Lower lobe of right lung (tissue), 2 donors: ENCODE results near the gene MSN. TPM values are rescaled to one million over a fixed set of nuclear protein-coding genes. Genes with fewer than 3 reads are reported as not detected.

Source experiments
- ATAC-seq, 2 donors: fragments of 200-7000 bp; cut with Tn5 transposase; one replicate each; pipeline ENCODE4 v1.9.1; 2020 to 2022; ENCODE audit warnings: mild to moderate bottlenecking in 2 of 2, moderate library complexity in 2 of 2
- DNase-seq: peaks from one replicate; pipeline ENCODE4 v3.0.0-alpha.2; 2020
- H3K27ac ChIP-seq: fragments of 200-600 bp; one replicate; pipeline ENCODE4 v1.8.0; 2022
- H3K27me3 ChIP-seq: fragments of 200-600 bp; one replicate; pipeline ENCODE4 v1.8.0; 2022; ENCODE audit warnings: low read depth
- H3K36me3 ChIP-seq: fragments of 200-600 bp; one replicate; pipeline ENCODE4 v1.8.0; 2022; ENCODE audit warnings: mild to moderate bottlenecking
- H3K4me1 ChIP-seq: fragments of 200-600 bp; one replicate; pipeline ENCODE4 v1.8.0; 2022
- H3K4me3 ChIP-seq: fragments of 200-600 bp; one replicate; pipeline ENCODE4 v1.8.0; 2022; ENCODE audit warnings: mild to moderate bottlenecking
- H3K9me3 ChIP-seq: fragments of 200-600 bp; one replicate; pipeline ENCODE4 v1.8.0; 2022
- intact Hi-C: fragments of 100-400 bp; cut with DNase I; formaldehyde crosslinking; loops from one replicate; pipeline ENCODE4 v1.11.0; 2022
- total RNA-seq: library from RNA; stranded (reverse); fragmentation: NEBNext Ultra II Directional; extraction: Animal tissue kit (Norgen Biotek cat#: 25700); gene quantifications from one replicate; pipeline ENCODE4 v1.2.1, GENCODE V29; 2021
- TF ChIP-seq, protein P1 (sequence below): fragments of 200-600 bp; IDR thresholded peaks from one replicate; pipeline ENCODE4 v1.8.0; 2022; ENCODE audit warnings: antibody characterized with exemption, mild to moderate bottlenecking
- donor health status: DM: no; HTN: yes; CAD: no; lungs with severe emphysema.

MSN gene
- total RNA-seq, 1 donor from 2014 or later: 419 TPM

DNA sequence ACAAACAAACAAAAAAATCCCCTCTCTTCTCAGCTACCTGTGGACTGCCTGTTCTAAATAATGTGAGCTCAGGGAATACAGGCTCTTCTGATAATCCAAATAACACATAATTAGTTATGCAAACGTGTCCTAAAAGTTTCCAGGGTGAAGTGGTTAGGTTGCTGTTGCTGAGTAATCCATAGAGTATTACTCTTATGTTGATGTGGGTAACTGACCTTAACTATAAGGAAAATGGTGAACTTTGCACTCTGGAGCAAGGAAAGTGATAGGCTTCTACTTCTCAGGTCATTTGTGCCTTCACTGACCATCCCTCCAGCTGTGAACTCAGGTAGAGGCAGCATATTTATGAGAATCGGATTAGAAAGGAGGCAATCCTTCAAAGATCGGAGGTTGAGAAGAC lies 19.9 kb downstream of the MSN start:
- no peaks in the 10 kb centered on the region for H3K36me3 ChIP-seq
- no peak overlapping the region for H3K4me3 ChIP-seq
- intact Hi-C loops: no loop called here
- H3K4me1 ChIP-seq: peaks cover 93% of the 10 kb centered on the region
- no peak overlapping the region for H3K27ac ChIP-seq
- TF ChIP-seq, protein P1, sequence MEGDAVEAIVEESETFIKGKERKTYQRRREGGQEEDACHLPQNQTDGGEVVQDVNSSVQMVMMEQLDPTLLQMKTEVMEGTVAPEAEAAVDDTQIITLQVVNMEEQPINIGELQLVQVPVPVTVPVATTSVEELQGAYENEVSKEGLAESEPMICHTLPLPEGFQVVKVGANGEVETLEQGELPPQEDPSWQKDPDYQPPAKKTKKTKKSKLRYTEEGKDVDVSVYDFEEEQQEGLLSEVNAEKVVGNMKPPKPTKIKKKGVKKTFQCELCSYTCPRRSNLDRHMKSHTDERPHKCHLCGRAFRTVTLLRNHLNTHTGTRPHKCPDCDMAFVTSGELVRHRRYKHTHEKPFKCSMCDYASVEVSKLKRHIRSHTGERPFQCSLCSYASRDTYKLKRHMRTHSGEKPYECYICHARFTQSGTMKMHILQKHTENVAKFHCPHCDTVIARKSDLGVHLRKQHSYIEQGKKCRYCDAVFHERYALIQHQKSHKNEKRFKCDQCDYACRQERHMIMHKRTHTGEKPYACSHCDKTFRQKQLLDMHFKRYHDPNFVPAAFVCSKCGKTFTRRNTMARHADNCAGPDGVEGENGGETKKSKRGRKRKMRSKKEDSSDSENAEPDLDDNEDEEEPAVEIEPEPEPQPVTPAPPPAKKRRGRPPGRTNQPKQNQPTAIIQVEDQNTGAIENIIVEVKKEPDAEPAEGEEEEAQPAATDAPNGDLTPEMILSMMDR: no peak
- ATAC-seq (peak in 1 of 2 donors; percentile 4), DNase-seq (no peak)
- H3K27me3 ChIP-seq: no peaks in the 10 kb centered on the region
- no peaks in the 10 kb centered on the region for H3K9me3 ChIP-seq

DNA sequence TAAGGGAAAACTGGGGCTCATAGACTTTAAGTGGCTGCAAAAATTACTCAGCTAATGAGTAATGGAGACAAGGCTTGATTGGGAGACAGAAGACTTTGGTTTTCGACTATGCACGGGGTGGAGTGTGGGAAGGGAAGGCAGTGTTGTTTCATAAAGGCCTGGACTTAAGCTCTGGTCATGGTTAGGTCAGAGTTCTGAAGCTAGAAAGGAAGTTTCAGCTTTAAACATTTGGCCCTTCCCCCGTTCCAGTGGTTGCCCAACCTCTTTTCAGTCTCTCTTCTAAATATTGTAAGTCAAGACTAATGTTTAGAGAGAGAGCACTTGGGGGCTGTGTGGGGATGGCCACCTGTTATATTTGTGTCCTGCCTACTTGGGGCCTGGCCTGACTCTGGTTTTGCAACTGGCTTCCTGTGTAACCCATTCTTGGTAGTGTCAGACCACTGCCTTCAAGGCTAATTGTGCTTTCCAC lies 21.0 kb downstream of the MSN start:
- H3K4me1 ChIP-seq: peaks cover 87% of the 10 kb centered on the region
- TF ChIP-seq, protein P1: no peak
- no peaks in the 10 kb centered on the region for H3K27me3 ChIP-seq
- no peaks in the 10 kb centered on the region for H3K9me3 ChIP-seq
- DNase-seq: no peak
- peak; percentile 60 to 66 for ATAC-seq
- intact Hi-C loops: no loop called here
- peak overlapping the region; percentile 49 for H3K27ac ChIP-seq
- H3K4me3 ChIP-seq: no peak overlapping the region
- no peaks in the 10 kb centered on the region for H3K36me3 ChIP-seq

DNA sequence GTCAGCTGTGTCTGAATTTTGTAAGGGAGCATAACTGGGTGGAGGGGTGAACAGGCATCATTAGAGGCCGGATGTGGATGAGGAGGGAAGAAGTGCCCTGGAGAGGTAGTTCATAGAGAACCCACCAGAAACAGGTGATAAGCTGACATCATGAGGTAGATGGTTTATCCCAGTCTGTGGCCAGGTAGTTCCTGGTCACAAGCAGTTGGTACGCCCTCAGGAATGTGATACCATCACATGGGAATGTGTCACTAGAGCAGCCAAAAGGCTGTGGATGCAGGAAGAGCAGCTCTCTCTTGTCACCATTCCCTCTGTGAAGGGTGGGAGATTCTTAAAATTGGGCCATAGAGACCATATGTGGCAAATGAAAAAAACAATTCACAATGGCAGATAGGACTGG lies 21.9 kb downstream of the MSN start:
- Histone ChIP-seq H3K27ac (peak overlapping the region; percentile 49), H3K4me1 (peaks cover 87% of the 10 kb centered on the region), H3K36me3 (no peaks in the 10 kb centered on the region), H3K4me3 (no peak overlapping the region), H3K9me3 (no peaks in the 10 kb centered on the region), H3K27me3 (no peaks in the 10 kb centered on the region)
- TF ChIP-seq, protein P1: no peak
- no peak for DNase-seq
- intact Hi-C loops: no loop called here
- no peak for ATAC-seq

DNA sequence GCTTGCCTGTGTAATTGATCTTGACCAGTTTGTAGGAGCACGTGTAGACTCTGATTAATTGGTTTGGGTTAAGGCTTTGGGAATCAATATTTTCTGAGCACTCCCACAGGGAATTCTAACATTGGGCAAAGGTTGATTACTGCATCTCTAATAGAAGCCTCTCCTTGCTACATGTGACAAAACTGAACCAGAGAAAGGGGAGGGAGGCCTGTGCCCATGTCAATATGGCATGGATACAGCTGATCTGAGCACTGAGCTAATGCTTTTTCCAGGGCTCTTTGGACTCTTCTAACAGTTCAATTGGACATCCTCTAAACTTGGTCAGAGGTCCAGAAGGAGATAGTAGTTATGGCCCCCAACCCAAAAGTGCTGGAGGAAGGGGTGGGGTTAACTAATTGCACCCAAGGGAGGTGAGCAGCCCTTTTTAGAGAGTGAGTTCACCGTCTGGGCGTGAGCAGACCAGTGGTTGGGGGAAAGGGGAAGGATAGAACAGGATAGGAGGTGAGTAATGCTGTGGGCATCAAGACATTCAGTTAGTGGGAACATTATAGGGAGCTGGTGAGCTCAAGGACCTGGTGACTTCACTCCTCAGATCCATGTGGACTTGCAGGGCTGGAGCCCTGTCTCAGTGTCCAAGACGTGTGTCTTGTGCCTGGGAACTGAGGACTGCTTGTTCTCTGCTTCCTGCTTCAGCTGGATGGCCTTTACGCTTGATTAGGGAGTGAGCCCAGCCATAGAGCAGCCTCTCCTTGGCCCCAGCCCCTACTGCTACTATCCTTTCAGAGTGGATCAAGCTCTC lies 22.8 kb downstream of the MSN start:
- no peaks in the 10 kb centered on the region for H3K36me3 ChIP-seq
- H3K9me3 ChIP-seq: no peaks in the 10 kb centered on the region
- ATAC-seq: peak; percentile 40 to 60
- no peaks in the 10 kb centered on the region for H3K27me3 ChIP-seq
- TF ChIP-seq, protein P1: no peak
- no peak overlapping the region for H3K4me3 ChIP-seq
- H3K27ac ChIP-seq: peak overlapping the region; percentile 49
- H3K4me1 ChIP-seq: peaks cover 86% of the 10 kb centered on the region
- intact Hi-C loops: no loop called here
- DNase-seq: no peak

DNA sequence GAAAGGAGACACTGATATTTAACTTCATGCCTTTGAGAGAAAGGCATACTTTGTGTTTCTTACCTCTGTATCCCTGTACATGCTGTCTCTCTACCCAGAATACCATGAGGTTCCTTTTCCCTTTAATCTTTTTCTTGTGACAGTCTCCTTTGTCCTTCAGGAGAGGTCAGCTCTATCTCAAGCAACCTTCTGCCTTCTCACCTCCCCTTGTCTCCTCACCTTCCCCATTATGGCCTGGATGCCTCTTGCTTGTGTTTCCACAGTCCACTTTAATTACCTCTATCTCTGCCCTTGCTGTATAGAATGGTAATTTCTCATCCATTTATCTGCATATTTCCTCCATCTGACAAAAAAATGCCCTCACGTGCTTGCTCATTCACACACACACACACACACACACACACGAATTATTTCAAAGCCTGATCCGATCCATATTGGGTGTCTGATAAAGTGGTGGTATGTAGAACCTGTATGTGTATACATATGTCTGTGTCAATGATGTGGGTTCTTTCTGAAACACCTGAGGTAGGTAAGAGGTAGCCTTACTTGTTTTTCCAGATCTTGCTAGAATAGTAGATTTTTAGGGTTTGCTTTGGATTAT lies 28.5 kb downstream of the MSN start:
- TF ChIP-seq, protein P1: no peak

More for the DNA sequence above, 28.5 kb downstream of the MSN start:
- intact Hi-C loops: no loop called here
- Histone ChIP-seq H3K4me3 (no peak overlapping the region), H3K4me1 (peaks cover 85% of the 10 kb centered on the region), H3K27me3 (no peaks in the 10 kb centered on the region), H3K27ac (peak overlapping the region; percentile 31), H3K36me3 (no peaks in the 10 kb centered on the region), H3K9me3 (no peaks in the 10 kb centered on the region)
- ATAC-seq: no peak
- no peak for DNase-seq
